ENCODE data around the gene ADARB2. TPM values are rescaled to one million over a fixed set of nuclear protein-coding genes. Genes with fewer than 3 reads are reported as not detected.

ADARB2 gene
- total and polyA plus RNA-seq, 4 donors: 0.55 to 0.70 (median 0.59) TPM; not detected in 1

DNA sequence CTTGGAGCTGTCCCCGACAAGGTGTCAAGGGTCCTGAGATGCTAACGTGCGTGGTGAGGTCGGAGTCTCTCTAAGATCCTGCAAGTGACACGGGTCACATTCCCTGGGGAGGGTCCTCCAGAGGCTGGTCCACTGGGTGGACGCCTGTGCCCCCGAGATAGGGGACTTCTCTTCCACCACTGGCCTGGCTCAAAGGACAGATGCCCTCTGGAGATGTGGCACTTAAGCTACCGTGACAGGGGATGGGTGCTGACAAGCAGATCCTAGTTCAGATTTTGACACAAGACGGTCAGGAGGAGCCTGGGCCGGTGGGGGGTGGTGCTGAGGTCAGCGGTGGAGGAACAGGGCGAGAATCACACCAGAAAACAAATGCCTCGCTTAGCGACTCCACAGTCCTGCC lies 178.0 kb downstream of the ADARB2 start:
- H3K27me3 ChIP-seq (ENCODE audit: control insufficient read depth in 4 of 4, insufficient read depth in 4 of 4, low read length in 3 of 4): peaks cover 0 to 3% (median 0%) of the 10 kb centered on the region in 4 donors
- H3K4me1 ChIP-seq (ENCODE audit: control insufficient read depth in 4 of 4, insufficient read depth in 4 of 4, low read length in 3 of 4): no peaks in the 10 kb centered on the region
- H3K9me3 ChIP-seq (ENCODE audit: control insufficient read depth in 4 of 4, low read length in 3 of 4): no peaks in the 10 kb centered on the region
- no peaks in the 10 kb centered on the region for H3K36me3 ChIP-seq (ENCODE audit: control insufficient read depth in 4 of 4, insufficient read depth in 3 of 4, low read depth in 1 of 4, low read length in 3 of 4)
- DNase-seq (ENCODE audit: low spot score): no peak
- H3K4me3 ChIP-seq (ENCODE audit: low read depth in 1 of 3, low read length in 3 of 3): no peak overlapping the region
- H3K27ac ChIP-seq (ENCODE audit: low read depth in 1 of 2, low read length in 2 of 2): no peak overlapping the region
- TF ChIP-seq, protein P1, sequence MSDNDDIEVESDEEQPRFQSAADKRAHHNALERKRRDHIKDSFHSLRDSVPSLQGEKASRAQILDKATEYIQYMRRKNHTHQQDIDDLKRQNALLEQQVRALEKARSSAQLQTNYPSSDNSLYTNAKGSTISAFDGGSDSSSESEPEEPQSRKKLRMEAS (IDR thresholded peaks at IDR 0.05): no peak
- TF ChIP-seq RXRA (IDR thresholded peaks at IDR 0.05) (no peak), HNF4G (IDR thresholded peaks at IDR 0.05) (no peak), SP1 (IDR thresholded peaks at IDR 0.05) (no peak), JUND (IDR thresholded peaks at IDR 0.05) (no peak), FOXA2 (IDR thresholded peaks at IDR 0.05) (no peak), TAF1 (conservative IDR thresholded peaks at IDR 0.05) (no peak), YY1 (IDR thresholded peaks at IDR 0.05) (no peak), RAD21 (IDR thresholded peaks at IDR 0.05) (no peak), NR2F2 (IDR thresholded peaks at IDR 0.05) (no peak), EGR1 (IDR thresholded peaks at IDR 0.05; ENCODE audit: low read depth in 2 of 2) (no peak), GABPA (IDR thresholded peaks at IDR 0.05 in 1 of 2, conservative IDR thresholded peaks at IDR 0.05 in 1 of 2) (no peak), HNF4A (conservative IDR thresholded peaks at IDR 0.05) (no peak), FOXA1 (IDR thresholded peaks at IDR 0.05) (no peak)
- TF ChIP-seq, protein P2, sequence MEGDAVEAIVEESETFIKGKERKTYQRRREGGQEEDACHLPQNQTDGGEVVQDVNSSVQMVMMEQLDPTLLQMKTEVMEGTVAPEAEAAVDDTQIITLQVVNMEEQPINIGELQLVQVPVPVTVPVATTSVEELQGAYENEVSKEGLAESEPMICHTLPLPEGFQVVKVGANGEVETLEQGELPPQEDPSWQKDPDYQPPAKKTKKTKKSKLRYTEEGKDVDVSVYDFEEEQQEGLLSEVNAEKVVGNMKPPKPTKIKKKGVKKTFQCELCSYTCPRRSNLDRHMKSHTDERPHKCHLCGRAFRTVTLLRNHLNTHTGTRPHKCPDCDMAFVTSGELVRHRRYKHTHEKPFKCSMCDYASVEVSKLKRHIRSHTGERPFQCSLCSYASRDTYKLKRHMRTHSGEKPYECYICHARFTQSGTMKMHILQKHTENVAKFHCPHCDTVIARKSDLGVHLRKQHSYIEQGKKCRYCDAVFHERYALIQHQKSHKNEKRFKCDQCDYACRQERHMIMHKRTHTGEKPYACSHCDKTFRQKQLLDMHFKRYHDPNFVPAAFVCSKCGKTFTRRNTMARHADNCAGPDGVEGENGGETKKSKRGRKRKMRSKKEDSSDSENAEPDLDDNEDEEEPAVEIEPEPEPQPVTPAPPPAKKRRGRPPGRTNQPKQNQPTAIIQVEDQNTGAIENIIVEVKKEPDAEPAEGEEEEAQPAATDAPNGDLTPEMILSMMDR (IDR thresholded peaks at IDR 0.05; ENCODE audit: low read depth, low read length, missing input control): no peak
- TF ChIP-seq, protein P3, sequence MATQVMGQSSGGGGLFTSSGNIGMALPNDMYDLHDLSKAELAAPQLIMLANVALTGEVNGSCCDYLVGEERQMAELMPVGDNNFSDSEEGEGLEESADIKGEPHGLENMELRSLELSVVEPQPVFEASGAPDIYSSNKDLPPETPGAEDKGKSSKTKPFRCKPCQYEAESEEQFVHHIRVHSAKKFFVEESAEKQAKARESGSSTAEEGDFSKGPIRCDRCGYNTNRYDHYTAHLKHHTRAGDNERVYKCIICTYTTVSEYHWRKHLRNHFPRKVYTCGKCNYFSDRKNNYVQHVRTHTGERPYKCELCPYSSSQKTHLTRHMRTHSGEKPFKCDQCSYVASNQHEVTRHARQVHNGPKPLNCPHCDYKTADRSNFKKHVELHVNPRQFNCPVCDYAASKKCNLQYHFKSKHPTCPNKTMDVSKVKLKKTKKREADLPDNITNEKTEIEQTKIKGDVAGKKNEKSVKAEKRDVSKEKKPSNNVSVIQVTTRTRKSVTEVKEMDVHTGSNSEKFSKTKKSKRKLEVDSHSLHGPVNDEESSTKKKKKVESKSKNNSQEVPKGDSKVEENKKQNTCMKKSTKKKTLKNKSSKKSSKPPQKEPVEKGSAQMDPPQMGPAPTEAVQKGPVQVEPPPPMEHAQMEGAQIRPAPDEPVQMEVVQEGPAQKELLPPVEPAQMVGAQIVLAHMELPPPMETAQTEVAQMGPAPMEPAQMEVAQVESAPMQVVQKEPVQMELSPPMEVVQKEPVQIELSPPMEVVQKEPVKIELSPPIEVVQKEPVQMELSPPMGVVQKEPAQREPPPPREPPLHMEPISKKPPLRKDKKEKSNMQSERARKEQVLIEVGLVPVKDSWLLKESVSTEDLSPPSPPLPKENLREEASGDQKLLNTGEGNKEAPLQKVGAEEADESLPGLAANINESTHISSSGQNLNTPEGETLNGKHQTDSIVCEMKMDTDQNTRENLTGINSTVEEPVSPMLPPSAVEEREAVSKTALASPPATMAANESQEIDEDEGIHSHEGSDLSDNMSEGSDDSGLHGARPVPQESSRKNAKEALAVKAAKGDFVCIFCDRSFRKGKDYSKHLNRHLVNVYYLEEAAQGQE (IDR thresholded peaks at IDR 0.05): no peak
- TF ChIP-seq, protein P4, sequence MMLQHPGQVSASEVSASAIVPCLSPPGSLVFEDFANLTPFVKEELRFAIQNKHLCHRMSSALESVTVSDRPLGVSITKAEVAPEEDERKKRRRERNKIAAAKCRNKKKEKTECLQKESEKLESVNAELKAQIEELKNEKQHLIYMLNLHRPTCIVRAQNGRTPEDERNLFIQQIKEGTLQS (IDR thresholded peaks at IDR 0.05): no peak
- TF ChIP-seq, protein P5, sequence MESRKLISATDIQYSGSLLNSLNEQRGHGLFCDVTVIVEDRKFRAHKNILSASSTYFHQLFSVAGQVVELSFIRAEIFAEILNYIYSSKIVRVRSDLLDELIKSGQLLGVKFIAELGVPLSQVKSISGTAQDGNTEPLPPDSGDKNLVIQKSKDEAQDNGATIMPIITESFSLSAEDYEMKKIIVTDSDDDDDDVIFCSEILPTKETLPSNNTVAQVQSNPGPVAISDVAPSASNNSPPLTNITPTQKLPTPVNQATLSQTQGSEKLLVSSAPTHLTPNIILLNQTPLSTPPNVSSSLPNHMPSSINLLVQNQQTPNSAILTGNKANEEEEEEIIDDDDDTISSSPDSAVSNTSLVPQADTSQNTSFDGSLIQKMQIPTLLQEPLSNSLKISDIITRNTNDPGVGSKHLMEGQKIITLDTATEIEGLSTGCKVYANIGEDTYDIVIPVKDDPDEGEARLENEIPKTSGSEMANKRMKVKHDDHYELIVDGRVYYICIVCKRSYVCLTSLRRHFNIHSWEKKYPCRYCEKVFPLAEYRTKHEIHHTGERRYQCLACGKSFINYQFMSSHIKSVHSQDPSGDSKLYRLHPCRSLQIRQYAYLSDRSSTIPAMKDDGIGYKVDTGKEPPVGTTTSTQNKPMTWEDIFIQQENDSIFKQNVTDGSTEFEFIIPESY (IDR thresholded peaks at IDR 0.05): no peak
- no peak overlapping the region for H3K9ac ChIP-seq (ENCODE audit: low read depth in 1 of 2, low read length in 2 of 2)
- WGBS: 42% methylated on average over 14 of the region's 14 CpGs
